ENCODE data around the gene PELI3.

The PELI3 gene

GRCh38 chr11:66479394-66480116 lies 12.8 kb downstream of the PELI3 start:
- no peak; the same call in 1 of the 2 replicates for TF ChIP-seq SIN3A (IDR thresholded peaks at IDR 0.05; ENCODE audit: borderline replicate concordance, insufficient read depth, low read length)
- TF ChIP-seq POLR2AphosphoS5 (IDR thresholded peaks at IDR 0.05; ENCODE audit: low read depth, low read length) = no peak
- TF ChIP-seq REST (IDR thresholded peaks at IDR 0.05; ENCODE audit: insufficient read depth in 1 of 2, low read depth in 2 of 2, low read length in 2 of 2) = no peak
- TF ChIP-seq TAF1 (IDR thresholded peaks at IDR 0.05; ENCODE audit: borderline replicate concordance, insufficient read depth, low read length) = no peak; the same call in 1 of the 2 replicates
- no peak for TF ChIP-seq FOXP2 (optimal IDR thresholded peaks at IDR 0.05; ENCODE audit: borderline replicate concordance, extremely low read depth, extremely low read length, insufficient read depth)

GRCh38 chr11:66480117-66480938 lies 13.6 kb downstream of the PELI3 start, which contains the start of gene DPP3:
Gene DPP3 (plus strand): TSS chr11:66480434. CDS start chr11:66482201, 1,767 bp downstream.
- TF ChIP-seq FOXP2 (optimal IDR thresholded peaks at IDR 0.05; ENCODE audit: borderline replicate concordance, extremely low read depth, extremely low read length, insufficient read depth) (peak; percentile 77), POLR2AphosphoS5 (IDR thresholded peaks at IDR 0.05; ENCODE audit: low read depth, low read length) (peak; percentile 82), SIN3A (IDR thresholded peaks at IDR 0.05; ENCODE audit: borderline replicate concordance, insufficient read depth, low read length) (peak; percentile 94; the same call in 1 of the 2 replicates), TAF1 (IDR thresholded peaks at IDR 0.05; ENCODE audit: borderline replicate concordance, insufficient read depth, low read length) (peak; percentile 81; the same call in 1 of the 2 replicates), REST (IDR thresholded peaks at IDR 0.05; ENCODE audit: insufficient read depth in 1 of 2, low read depth in 2 of 2, low read length in 2 of 2) (no peak; a peak in 1 of 4 replicates)

GRCh38 chr11:66484806-66485380 lies 18.2 kb downstream of the PELI3 start:
- no peak for TF ChIP-seq TAF1 (IDR thresholded peaks at IDR 0.05; ENCODE audit: borderline replicate concordance, insufficient read depth, low read length)
- no peak for TF ChIP-seq REST (IDR thresholded peaks at IDR 0.05; ENCODE audit: insufficient read depth in 1 of 2, low read depth in 2 of 2, low read length in 2 of 2)
- TF ChIP-seq FOXP2 (optimal IDR thresholded peaks at IDR 0.05; ENCODE audit: borderline replicate concordance, extremely low read depth, extremely low read length, insufficient read depth) = no peak
- TF ChIP-seq POLR2AphosphoS5 (IDR thresholded peaks at IDR 0.05; ENCODE audit: low read depth, low read length) = no peak
- TF ChIP-seq SIN3A (IDR thresholded peaks at IDR 0.05; ENCODE audit: borderline replicate concordance, insufficient read depth, low read length) = no peak

GRCh38 chr11:66488957-66489356 lies 22.3 kb downstream of the PELI3 start:
- TF ChIP-seq TAF1 (IDR thresholded peaks at IDR 0.05; ENCODE audit: borderline replicate concordance, insufficient read depth, low read length) (no peak), FOXP2 (optimal IDR thresholded peaks at IDR 0.05; ENCODE audit: borderline replicate concordance, extremely low read depth, extremely low read length, insufficient read depth) (no peak), REST (IDR thresholded peaks at IDR 0.05; ENCODE audit: insufficient read depth in 1 of 2, low read depth in 2 of 2, low read length in 2 of 2) (no peak), SIN3A (IDR thresholded peaks at IDR 0.05; ENCODE audit: borderline replicate concordance, insufficient read depth, low read length) (no peak), POLR2AphosphoS5 (IDR thresholded peaks at IDR 0.05; ENCODE audit: low read depth, low read length) (no peak)

Data from PFSK-1 (cell line).